H1 (cell line): ENCODE results near the gene SLC26A1. TPM values are rescaled to one million over a fixed set of nuclear protein-coding genes. Genes with fewer than 3 reads are reported as not detected.

Experiments
- CTCF ChIA-PET: fragments of 300-600 bp; sonication (Branson Sonifier 250); formaldehyde crosslinking; loops from one replicate; lab custom pipeline; 2021; ENCODE audit not compliant: partially characterized antibody; lab: Charles Lee
- POLR2A ChIA-PET: fragments of 300-600 bp; sonication (Branson Sonifier 250); formaldehyde crosslinking; loops from one replicate; lab custom pipeline; 2021; ENCODE audit warnings: inconsistent platforms; ENCODE audit not compliant: partially characterized antibody; lab: Charles Lee
- DNase-seq, 2 experiments: peaks; one replicate each; pipeline versions ENCODE4 v3.0.0 to v3.0.0-alpha.2; 2010 to 2022; ENCODE audit warnings: low spot score in 2 of 2, low read depth in 1 of 2, mixed read lengths in 1 of 2
- FAIRE-seq: peaks from 2 replicates; lab custom pipeline; 2011; peaks lifted over from hg19 to GRCh38; lab: Jason Lieb, UNC
- H2AFZ ChIP-seq: 2 replicates; pipeline ENCODE4 v1.8.1; 2012; ENCODE audit warnings: low read length, inconsistent platforms
- H2AK5ac ChIP-seq: 2 replicates; pipeline ENCODE4 v1.6.1; 2013; ENCODE audit warnings: low read depth, low read length
- H2BK120ac ChIP-seq: replicated peaks from 2 replicates; pipeline ENCODE3; 2013; ENCODE audit warnings: low read depth, low read length, inconsistent platforms
- H2BK12ac ChIP-seq: 2 replicates; pipeline ENCODE4 v1.6.1; 2013; ENCODE audit warnings: low read depth, low read length
- H2BK15ac ChIP-seq: 2 replicates; pipeline ENCODE4 v1.6.1; 2013; ENCODE audit warnings: low read length
- H2BK20ac ChIP-seq: 2 replicates; pipeline ENCODE4 v1.6.1; 2013; ENCODE audit warnings: low read length
- H2BK5ac ChIP-seq: 2 replicates; pipeline ENCODE4 v1.6.1; 2013; ENCODE audit warnings: low read depth, low read length
- H3K14ac ChIP-seq: 2 replicates; pipeline ENCODE4 v1.6.1; 2013; ENCODE audit warnings: inconsistent platforms; ENCODE audit not compliant: insufficient read length
- H3K18ac ChIP-seq: 2 replicates; pipeline ENCODE4 v1.6.1; 2013; ENCODE audit warnings: low read length; ENCODE audit errors: extremely low read depth
- H3K23ac ChIP-seq: 2 replicates; pipeline ENCODE4 v1.6.1; 2013; ENCODE audit warnings: inconsistent platforms; ENCODE audit not compliant: insufficient read length
- H3K23me2 ChIP-seq: 2 replicates; pipeline ENCODE4 v1.6.1; 2013; ENCODE audit warnings: low read depth, low read length
- H3K27ac ChIP-seq: 2 replicates; pipeline ENCODE4 v1.6.1; 2011; ENCODE audit warnings: low read depth, low read length, inconsistent platforms
- H3K27me3 ChIP-seq, 4 experiments: replicated peaks in 1 of 4; 1 replicate in 1 of 4; 2 replicates in 3 of 4; pipeline versions ENCODE4 v1.6.1 to v1.8.1; 2011 to 2013; ENCODE audit warnings: low read length in 3 of 4, mild to moderate bottlenecking in 3 of 4, inconsistent platforms in 2 of 4, mixed read lengths in 2 of 4, moderate library complexity in 1 of 4; ENCODE audit not compliant: control insufficient read depth in 3 of 4, insufficient read depth in 3 of 4; ENCODE audit errors: extremely low read depth in 1 of 4
- H3K36me3 ChIP-seq, 4 experiments: 2 replicates each; pipeline versions ENCODE4 v1.6.1 to v1.8.1; 2011 to 2013; ENCODE audit warnings: mild to moderate bottlenecking in 4 of 4, low read length in 3 of 4, moderate library complexity in 2 of 4, control low read depth in 1 of 4, inconsistent platforms in 1 of 4; ENCODE audit not compliant: insufficient read depth in 4 of 4, control insufficient read depth in 2 of 4
- H3K4ac ChIP-seq: replicated peaks from 2 replicates; pipeline ENCODE3; 2013; ENCODE audit warnings: low read length, low read depth, mixed read lengths, inconsistent platforms; ENCODE audit not compliant: insufficient read length
- H3K4me1 ChIP-seq, 4 experiments: replicated peaks in 1 of 4; 1 replicate in 1 of 4; 2 replicates in 3 of 4; pipeline versions ENCODE4 v1.6.1 to v1.8.1; 2011 to 2013; ENCODE audit warnings: low read length in 3 of 4, inconsistent platforms in 2 of 4, mixed read lengths in 1 of 4; ENCODE audit not compliant: insufficient read depth in 4 of 4, control insufficient read depth in 3 of 4
- H3K4me2 ChIP-seq, 2 experiments: 2 replicates each; pipeline versions ENCODE4 v1.6.1 to v1.8.1; 2011 to 2013; ENCODE audit warnings: low read depth in 2 of 2, low read length in 2 of 2, control low read depth in 1 of 2, inconsistent platforms in 1 of 2, mild to moderate bottlenecking in 1 of 2; ENCODE audit not compliant: insufficient read depth in 1 of 2
- H3K4me3 ChIP-seq, 4 experiments: fragments of 200-600, 300-600 bp in 1 of 4; sonication (generic), shearing (Covaris generic), sonication (Bioruptor Twin) in 1 of 4; 2 replicates each; pipeline versions ENCODE4 v1.5.1 to v1.8.1; 2011 to 2016; ENCODE audit warnings: low read length in 4 of 4, low read depth in 3 of 4, control low read depth in 2 of 4, inconsistent platforms in 2 of 4, mild to moderate bottlenecking in 2 of 4, mixed read lengths in 1 of 4, moderate library complexity in 1 of 4; ENCODE audit not compliant: insufficient read depth in 2 of 4; ENCODE audit errors: extremely low read depth in 1 of 4
- H3K56ac ChIP-seq: replicated peaks from 2 replicates; pipeline ENCODE3; 2013; ENCODE audit warnings: low read depth, mild to moderate bottlenecking, mixed read lengths, low read length, inconsistent platforms; ENCODE audit not compliant: insufficient read length
- H3K79me1 ChIP-seq: 2 replicates; pipeline ENCODE4 v1.6.1; 2013; ENCODE audit warnings: low read depth, low read length, control low read depth
- H3K79me2 ChIP-seq, 2 experiments: 2 replicates each; pipeline versions ENCODE4 v1.6.1 to v1.8.1; 2012 to 2013; ENCODE audit warnings: low read length in 2 of 2, mild to moderate bottlenecking in 2 of 2, inconsistent platforms in 1 of 2; ENCODE audit not compliant: insufficient read depth in 2 of 2, control insufficient read depth in 1 of 2
- H3K9ac ChIP-seq, 4 experiments: replicated peaks in 1 of 4; 1 replicate in 1 of 4; 2 replicates in 3 of 4; pipeline versions ENCODE4 v1.6.1 to v1.8.1; 2011 to 2013; ENCODE audit warnings: low read depth in 3 of 4, low read length in 3 of 4, control low read depth in 2 of 4, mild to moderate bottlenecking in 2 of 4, moderate library complexity in 2 of 4, inconsistent platforms in 1 of 4; ENCODE audit errors: extremely low read depth in 1 of 4
- H3K9me3 ChIP-seq, 2 experiments: 2 replicates each; pipeline versions ENCODE4 v1.6.1 to v1.8.1; 2012 to 2013; ENCODE audit warnings: mild to moderate bottlenecking in 2 of 2, moderate library complexity in 2 of 2, control low read depth in 1 of 2, inconsistent platforms in 1 of 2, low read depth in 1 of 2, low read length in 1 of 2, mixed read lengths in 1 of 2; ENCODE audit not compliant: insufficient read depth in 2 of 2
- H4K20me1 ChIP-seq, 2 experiments: replicated peaks in 1 of 2; 2 replicates each; pipeline versions ENCODE3 to v1.8.1; 2011 to 2013; ENCODE audit warnings: inconsistent platforms in 2 of 2, low read length in 2 of 2, mild to moderate bottlenecking in 1 of 2; ENCODE audit not compliant: insufficient read depth in 2 of 2, control insufficient read depth in 1 of 2
- H4K5ac ChIP-seq: 2 replicates; pipeline ENCODE4 v1.6.1; 2013; ENCODE audit warnings: low read length, low read depth, mixed read lengths, inconsistent platforms; ENCODE audit not compliant: insufficient read length
- H4K8ac ChIP-seq: 2 replicates; pipeline ENCODE4 v1.8.0; 2013; ENCODE audit warnings: mild to moderate bottlenecking, moderate library complexity, low read length, inconsistent platforms; ENCODE audit not compliant: insufficient read depth; ENCODE audit errors: extremely low read depth
- H4K91ac ChIP-seq: replicated peaks from 2 replicates; pipeline ENCODE3; 2013; ENCODE audit warnings: low read length, mixed read lengths, inconsistent platforms; ENCODE audit not compliant: insufficient read length
- GABPA ChIP-seq: IDR thresholded peaks from 2 replicates; pipeline ENCODE4 v1.6.1; 2011; ENCODE audit warnings: mild to moderate bottlenecking, low read length, moderate library complexity, borderline replicate concordance; ENCODE audit not compliant: insufficient read depth
- KDM5A ChIP-seq: fragments of 200-600 bp; IDR thresholded peaks from 2 replicates; pipeline ENCODE4 v1.7.1; 2012; ENCODE audit warnings: mild to moderate bottlenecking, low read length, inconsistent platforms, mixed read lengths
- RBBP5 ChIP-seq: IDR thresholded peaks from 2 replicates; pipeline ENCODE4 v1.7.1; 2012; ENCODE audit warnings: low read depth, mild to moderate bottlenecking, inconsistent platforms, low read length, moderate library complexity, borderline replicate concordance
- WGBS, 2 experiments: shearing (Covaris generic) in 1 of 2; methylation state at CpG; one replicate each; pipeline versions ENCODE4 v1.1.6 to v1.1.7; 2013 to 2015; ENCODE audit warnings: low lambda C conversion rate in 2 of 2, mixed read lengths in 2 of 2, inconsistent platforms in 1 of 2, low coverage in 1 of 2, missing lambda C conversion rate in 1 of 2; ENCODE audit not compliant: insufficient replicate concordance in 2 of 2, insufficient coverage in 1 of 2, insufficient read length in 1 of 2; ENCODE audit errors: extremely low coverage in 1 of 2, missing lambda C conversion rate in 1 of 2; 5-methylcytosine and 5-hydroxymethylcytosine counted together
- polyA plus RNA-seq, 7 experiments: library from polyadenylated mRNA; depleted of rRNA in 3 of 7; stranded (reverse) in 5 of 7; unstranded in 2 of 7; fragments of >200 nt in 5 of 7; fragments of 200-250 nt in 2 of 7; gene quantifications; 1 replicate in 5 of 7; 2 replicates in 1 of 7; 4 replicates in 1 of 7; pipeline versions ENCODE4 v1.2.1 to v1.2.3, GENCODE V29; 2011 to 2013; ENCODE audit warnings: missing spikeins in 2 of 7, mixed read lengths in 2 of 7
- total RNA-seq: library from RNA; stranded (reverse); fragmentation: NEBNext Ultra II Directional; extraction: Animal tissue kit (Norgen Biotek cat#: 25700); gene quantifications from 2 replicates; pipeline ENCODE4 v1.2.1, GENCODE V29; 2021

Gene SLC26A1
- total and polyA plus RNA-seq, 2 of the 8 experiments (the other 6 are each of a cell fraction or from before 2014, with no cell fraction given): 0.11 TPM; not detected in 1

GRCh38 chr4:966266-967112, 26.7 kb downstream of the SLC26A1 start:
- POLR2A ChIA-PET: interaction anchor here (0.8 to 1.0 kb wide), 2 partner anchors 9 to 37 kb away, joined by 3 read pairs; no protein-coding TSS in a partner anchor
- CTCF ChIA-PET: interaction anchor here (0.6 to 2.0 kb wide), 6 partner anchors 8 to 806 kb away, joined by 3 to 6 read pairs (median 4); no protein-coding TSS in a partner anchor
- peaks cover 9 to 27% (median 16%) of the 10 kb centered on the region in 4 experiments; a peak in 6 of 7 replicates for H3K27me3 ChIP-seq
- H3K23ac ChIP-seq: no peak overlapping the region
- DNase-seq (no peak), FAIRE-seq (no peak)
- H2AFZ ChIP-seq: no peak overlapping the region
- H2BK20ac ChIP-seq: no peak overlapping the region
- WGBS, 2 experiments: 90% methylated on average over 42 of the region's 48 CpGs; no CpG with 5 or more reads in 1 of the 2 experiments
- H4K91ac ChIP-seq: no peak overlapping the region
- H3K4me1 ChIP-seq: peaks cover 0 to 7% (median 3%) of the 10 kb centered on the region in 4 experiments; a peak in 3 of 7 replicates
- no peak overlapping the region for H3K4ac ChIP-seq
- H3K27ac ChIP-seq: no peak overlapping the region
- no peak overlapping the region for H2BK15ac ChIP-seq
- peaks cover 6% of the 10 kb centered on the region; the same call in 1 of the 2 replicates for H3K23me2 ChIP-seq
- H3K14ac ChIP-seq: no peak overlapping the region
- no peak overlapping the region for H3K4me3 ChIP-seq
- H3K4me2 ChIP-seq: no peak overlapping the region; a peak in 1 of 4 replicates
- H2BK5ac ChIP-seq: no peak overlapping the region
- H2BK12ac ChIP-seq: no peak overlapping the region
- no peak overlapping the region for H4K5ac ChIP-seq
- H3K9ac ChIP-seq: no peak overlapping the region
- H4K8ac ChIP-seq: peak overlapping the region; percentile 25; the same call in 1 of the 2 replicates
- H4K20me1 ChIP-seq: peaks cover 2 to 16% of the 10 kb centered on the region in 2 experiments
- no peaks in the 10 kb centered on the region for H3K9me3 ChIP-seq
- H3K18ac ChIP-seq: no peak overlapping the region
- no peak overlapping the region for H2BK120ac ChIP-seq
- TF ChIP-seq RBBP5 (no peak), KDM5A (no peak), GABPA (0 out of 2 replicates have a peak, but pooled peaks have one; percentile 4)
- TF ChIP-seq, all 59 proteins: peak for 1
- Histone ChIP-seq H3K36me3 (no peaks in the 10 kb centered on the region), H2AK5ac (no peak overlapping the region), H3K79me2 (no peaks in the 10 kb centered on the region), H3K79me1 (no peaks in the 10 kb centered on the region), H3K56ac (no peak overlapping the region)
